GM12891 (cell line): ENCODE results near the gene TMEM117.

ENCODE experiments used
- DNase-seq: peaks from one replicate; pipeline ENCODE4 v3.0.0; 2011; ENCODE audit warnings: low spot score; ENCODE audit not compliant: insufficient read length
- FAIRE-seq: peaks from 2 replicates; lab custom pipeline; 2011; peaks lifted over from hg19 to GRCh38; lab: Jason Lieb, UNC
- PAX5 ChIP-seq: IDR thresholded peaks from 2 replicates; pipeline ENCODE4 v1.6.1; 2011; ENCODE audit warnings: low read length, moderate library complexity, mild to moderate bottlenecking; ENCODE audit not compliant: insufficient read depth, severe bottlenecking
- POLR2A ChIP-seq: IDR thresholded peaks from 2 replicates; pipeline ENCODE4 v1.6.1; 2011; ENCODE audit warnings: low read depth, low read length, control low read depth
- POLR2AphosphoS5 ChIP-seq: IDR thresholded peaks from 2 replicates; pipeline ENCODE4 v1.6.1; 2011; ENCODE audit warnings: low read depth, low read length, control low read depth
- POU2F2 ChIP-seq: IDR thresholded peaks from 2 replicates; pipeline ENCODE4 v1.6.1; 2011; ENCODE audit warnings: low read depth, mild to moderate bottlenecking, control low read depth, low read length, moderate library complexity
- SPI1 ChIP-seq: IDR thresholded peaks from 2 replicates; pipeline ENCODE4 v1.6.1; 2011; ENCODE audit warnings: low read depth, low read length, control low read depth
- TAF1 ChIP-seq: IDR thresholded peaks from 2 replicates; pipeline ENCODE4 v1.6.1; 2011; ENCODE audit warnings: low read depth, low read length, control low read depth

The TMEM117 gene

DNA sequence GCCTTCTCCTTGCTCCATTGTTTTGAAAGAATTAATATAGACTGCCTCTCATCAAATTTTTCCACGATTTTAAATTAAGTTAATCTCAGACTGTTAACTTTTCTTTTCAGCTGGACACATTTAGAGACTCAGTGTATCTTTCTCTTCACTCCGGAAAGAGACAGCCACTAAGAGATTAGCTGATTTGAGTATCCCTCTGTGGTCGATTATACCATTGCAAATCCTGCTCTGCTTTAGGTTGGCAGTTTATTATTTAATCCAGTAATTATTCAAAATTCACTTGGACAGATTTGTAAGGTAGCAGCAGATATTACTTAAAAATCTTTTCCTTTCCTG is 29.2 kb upstream of the TMEM117 start:
- no peak for TF ChIP-seq SPI1
- no peak for TF ChIP-seq PAX5
- no peak for TF ChIP-seq POLR2AphosphoS5
- no peak for TF ChIP-seq TAF1
- TF ChIP-seq POLR2A: no peak
- TF ChIP-seq POU2F2: no peak
- FAIRE-seq (peak; percentile 28), DNase-seq (no peak)

- FAIRE-seq: peak; percentile 20
- no peak for TF ChIP-seq TAF1
- no peak for DNase-seq
Observed at GRCh38 chr12:43807386-43807785, 28.5 kb upstream of the TMEM117 start.

- FAIRE-seq (no peak), DNase-seq (no peak)
- TF ChIP-seq POU2F2 (no peak), TAF1 (no peak), POLR2A (no peak), PAX5 (no peak), SPI1 (no peak), POLR2AphosphoS5 (no peak)
Observed at GRCh38 chr12:43812057-43812456, 23.8 kb upstream of the TMEM117 start.

DNA sequence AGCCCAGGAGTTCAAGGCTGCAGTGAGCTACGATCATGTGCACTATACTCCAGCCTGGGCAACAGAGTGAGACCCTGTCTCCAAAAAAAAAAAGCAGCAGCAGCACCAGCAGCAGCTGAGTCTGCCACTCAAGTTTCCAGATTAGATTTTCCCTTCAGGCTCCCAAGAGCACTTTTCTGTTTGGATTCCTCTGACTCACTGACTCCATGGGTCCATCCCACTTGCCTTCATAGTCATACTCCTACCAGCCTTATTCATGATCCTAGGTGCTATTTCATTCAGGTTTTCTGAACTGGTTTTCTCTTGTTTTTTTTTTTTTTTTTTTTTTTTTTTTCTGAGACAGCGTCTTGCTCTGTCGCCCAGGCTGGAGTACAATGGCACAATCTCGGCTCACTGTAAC is 23.0 kb upstream of the TMEM117 start:
- FAIRE-seq (no peak), DNase-seq (no peak)
- TF ChIP-seq POLR2A (no peak), POU2F2 (no peak), PAX5 (no peak), POLR2AphosphoS5 (no peak), SPI1 (no peak), TAF1 (no peak)

DNA sequence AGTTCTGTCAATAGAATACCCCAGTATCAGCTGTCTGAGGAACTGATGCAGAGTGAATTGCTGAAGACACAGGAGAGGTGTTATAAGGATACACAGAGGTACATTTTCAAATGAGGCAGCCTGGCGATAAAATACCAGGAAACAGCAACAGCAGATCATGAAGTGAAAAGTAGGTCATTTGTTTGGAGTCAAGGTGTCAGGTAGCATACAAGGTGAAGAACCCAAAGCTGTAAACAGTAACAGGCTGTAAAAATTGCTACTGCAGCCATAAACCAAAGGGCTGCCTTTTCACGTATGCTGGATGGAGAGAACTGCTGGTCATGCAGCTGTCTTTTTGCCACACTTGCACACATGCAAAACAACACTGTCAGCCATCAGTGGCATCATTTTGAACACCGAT is 20.5 kb upstream of the TMEM117 start:
- no peak for TF ChIP-seq POLR2A
- TF ChIP-seq PAX5: no peak
- TF ChIP-seq TAF1: no peak
- TF ChIP-seq SPI1: no peak
- TF ChIP-seq POLR2AphosphoS5: no peak
- no peak for TF ChIP-seq POU2F2
- FAIRE-seq: no peak

GRCh38 chr12:43816168-43816567 is 19.7 kb upstream of the TMEM117 start:
- DNase-seq (no peak), FAIRE-seq (peak; percentile 94)
- TF ChIP-seq POLR2AphosphoS5: no peak

More for the DNA sequence above, 20.5 kb upstream of the TMEM117 start:
- DNase-seq: no peak

- TF ChIP-seq TAF1 (no peak), POLR2A (no peak), SPI1 (no peak), POLR2AphosphoS5 (no peak), PAX5 (no peak), POU2F2 (no peak)
- FAIRE-seq (no peak), DNase-seq (no peak)
Observed at GRCh38 chr12:43824207-43824775, 11.6 kb upstream of the TMEM117 start.

DNA sequence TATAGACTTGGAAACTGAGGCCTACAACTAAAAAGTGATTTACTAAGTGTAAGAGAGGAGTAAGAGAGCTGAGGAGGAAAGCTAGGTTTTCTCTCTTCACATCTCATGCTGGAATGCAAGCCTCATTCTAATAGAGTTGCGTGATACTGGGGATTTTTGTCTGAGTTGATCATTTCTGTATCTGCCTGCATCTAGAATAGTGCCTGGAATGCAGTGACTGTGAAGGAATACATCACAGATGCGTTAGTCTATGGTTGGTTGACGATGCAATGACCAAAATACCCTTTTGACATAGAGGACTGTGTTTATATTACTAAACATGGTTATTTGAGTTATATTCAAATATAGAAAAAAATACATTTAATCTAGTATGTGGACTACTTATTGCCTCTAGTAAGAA is 9.2 kb upstream of the TMEM117 start:
- no peak for TF ChIP-seq PAX5
- no peak for TF ChIP-seq SPI1
- TF ChIP-seq TAF1: no peak
- no peak for TF ChIP-seq POLR2A
- no peak for TF ChIP-seq POU2F2
- no peak for FAIRE-seq
- no peak for DNase-seq

GRCh38 chr12:43827093-43827492 is 8.8 kb upstream of the TMEM117 start:
- FAIRE-seq: peak; percentile 16
- no peak for DNase-seq
- TF ChIP-seq POLR2AphosphoS5 (no peak), POLR2A (no peak), POU2F2 (no peak), PAX5 (no peak), SPI1 (no peak), TAF1 (no peak)

GRCh38 chr12:43832463-43833168 is 3.3 kb upstream of the TMEM117 start:
- TF ChIP-seq POU2F2 (no peak), TAF1 (no peak), POLR2AphosphoS5 (no peak), PAX5 (no peak), SPI1 (no peak), POLR2A (no peak)
- DNase-seq: no peak
- peak; percentile 65 for FAIRE-seq
